Measurements from ENCODE around the gene TBPL1.
A peak's percentile ranks its signal among the peaks of the same experiment; 100 is the strongest.
"Not testable (repeated sequence)": the region's sequence is repeated elsewhere in the genome, so short reads cannot be mapped to it uniquely, and the experiment has no call there.

TBPL1 gene

GRCh38 chr6:133973109-133973971 is 20.3 kb downstream of the TBPL1 start:
- DNase-seq (ENCODE audit: low read depth in 2 of 2) = no peak

DNA sequence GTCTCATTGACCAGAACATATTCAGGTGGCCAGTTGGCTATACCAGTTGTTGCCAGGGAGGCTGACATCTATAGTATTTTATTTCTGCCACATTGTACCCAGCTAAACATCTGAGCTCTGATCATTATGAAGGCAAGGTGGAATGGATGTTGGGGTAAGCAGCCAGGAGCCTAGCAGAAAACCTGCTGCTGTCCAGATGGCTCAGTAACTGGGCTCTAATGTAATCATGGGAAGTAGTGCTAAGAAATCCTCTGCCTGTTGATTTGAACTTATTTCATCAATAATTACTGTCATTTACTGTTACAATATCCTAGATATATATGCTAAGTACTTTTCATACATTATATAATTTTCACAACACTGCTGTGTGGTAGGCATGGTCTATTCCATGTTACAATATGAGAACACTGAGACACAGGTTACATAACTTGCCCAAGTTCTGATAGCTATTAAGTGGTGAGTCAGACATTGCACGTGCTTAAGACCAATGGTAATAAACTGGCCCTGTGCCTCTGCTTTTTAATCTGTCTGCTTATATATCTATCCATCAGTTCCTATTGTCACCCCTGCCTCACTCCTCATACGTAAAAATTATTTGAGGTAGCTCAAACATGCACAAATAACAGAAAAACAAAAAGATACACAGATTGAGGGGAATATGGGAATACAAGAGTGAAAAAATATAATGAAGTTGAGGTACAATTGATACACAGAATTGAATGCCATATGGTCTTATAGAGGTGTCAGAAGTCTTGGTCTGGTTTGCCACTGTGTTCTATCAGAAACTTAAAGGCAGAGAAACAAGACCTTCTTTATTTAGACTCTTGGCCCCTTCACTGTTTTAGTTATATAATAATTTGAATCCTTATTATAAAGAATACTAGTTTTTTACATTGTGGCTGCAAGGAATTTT is 25.2 kb downstream of the TBPL1 start:
- DNase-seq (ENCODE audit: low read depth in 2 of 2) = no peak

GRCh38 chr6:133978896-133979240 is 25.8 kb downstream of the TBPL1 start:
- no peak for DNase-seq (ENCODE audit: low read depth in 2 of 2)

DNA sequence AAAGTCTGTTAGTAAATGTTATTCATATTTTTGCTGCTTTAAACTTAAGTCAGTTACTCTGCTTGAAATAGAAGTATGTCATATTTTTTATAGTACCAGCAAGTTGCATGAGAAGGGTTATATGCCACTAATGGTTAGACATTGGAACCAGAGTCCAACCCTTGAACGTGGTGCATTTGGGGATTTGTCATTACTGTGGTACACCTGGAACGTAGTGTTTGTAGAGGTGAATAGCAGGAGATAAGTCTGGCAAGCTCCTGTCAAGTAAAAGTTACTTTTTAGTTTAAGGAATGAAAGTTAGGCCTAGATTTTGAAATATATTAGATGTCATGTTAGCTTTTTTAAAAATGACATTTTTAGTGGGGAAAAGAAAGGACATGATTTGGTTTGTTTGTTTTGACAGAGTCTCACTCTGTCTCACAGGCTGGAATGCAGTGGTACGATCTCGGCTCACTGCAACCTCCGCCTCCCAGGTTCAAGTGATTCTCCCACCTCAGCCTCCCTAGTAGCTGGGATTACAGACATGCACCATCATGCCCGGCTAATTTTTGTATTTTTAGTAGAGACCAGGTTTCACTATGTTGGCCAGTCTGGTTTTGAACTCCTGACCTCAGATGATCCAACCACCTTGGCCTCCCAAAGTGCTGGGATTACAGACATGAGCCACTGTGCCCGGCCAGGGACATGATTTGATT is 26.4 kb downstream of the TBPL1 start:
- not testable (repeated sequence) for DNase-seq (ENCODE audit: low read depth in 2 of 2)

DNA sequence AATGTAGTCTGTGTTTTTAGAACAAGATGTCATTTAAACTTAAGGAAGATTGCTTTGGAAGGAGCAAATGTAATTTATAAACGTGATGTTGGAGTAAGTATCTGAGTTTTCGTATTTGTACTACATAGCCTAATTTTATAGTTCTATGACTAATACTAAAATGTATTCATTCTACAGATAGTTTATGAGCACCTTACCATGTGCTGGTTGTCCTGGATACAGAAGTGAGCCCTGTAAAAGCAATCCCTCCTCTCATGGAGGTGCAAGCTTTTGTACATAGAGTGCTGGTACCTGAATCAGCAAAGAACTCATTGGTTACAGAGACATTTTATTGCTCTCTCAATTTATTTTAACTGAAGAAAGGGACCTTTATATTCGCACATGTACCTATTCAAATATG is 27.1 kb downstream of the TBPL1 start:
- no peak for DNase-seq (ENCODE audit: low read depth in 2 of 2)

- peak in 1 of 2 donors; percentile 5 for DNase-seq (ENCODE audit: low read depth in 2 of 2)
Measured at GRCh38 chr6:133983099-133983939, 30.3 kb downstream of the TBPL1 start.

GRCh38 chr6:133985970-133986369 is 32.9 kb downstream of the TBPL1 start:
- DNase-seq (ENCODE audit: low read depth in 2 of 2) = no peak

DNA sequence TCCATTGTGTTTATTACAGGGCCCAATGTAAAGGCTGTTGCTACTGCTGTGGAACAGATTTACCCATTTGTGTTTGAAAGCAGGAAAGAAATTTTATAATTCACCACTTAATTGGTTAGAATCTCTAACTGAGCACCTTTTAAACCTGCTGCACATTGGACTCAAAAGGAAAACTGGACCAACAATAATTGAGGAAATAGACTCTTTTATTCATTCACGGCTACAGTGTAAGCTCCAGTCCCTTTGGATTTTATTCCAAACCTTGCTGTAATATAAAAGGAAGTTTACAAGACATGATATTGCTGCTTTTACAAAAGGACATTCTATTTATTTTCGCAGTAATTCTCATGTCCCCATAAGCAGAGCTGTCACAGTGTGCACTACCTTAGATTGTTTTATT is 33.9 kb downstream of the TBPL1 start:
- DNase-seq (ENCODE audit: low read depth in 2 of 2) = no peak

GRCh38 chr6:133989525-133989924 is 36.5 kb downstream of the TBPL1 start:
- DNase-seq (ENCODE audit: low read depth in 2 of 2) = no peak

DNA sequence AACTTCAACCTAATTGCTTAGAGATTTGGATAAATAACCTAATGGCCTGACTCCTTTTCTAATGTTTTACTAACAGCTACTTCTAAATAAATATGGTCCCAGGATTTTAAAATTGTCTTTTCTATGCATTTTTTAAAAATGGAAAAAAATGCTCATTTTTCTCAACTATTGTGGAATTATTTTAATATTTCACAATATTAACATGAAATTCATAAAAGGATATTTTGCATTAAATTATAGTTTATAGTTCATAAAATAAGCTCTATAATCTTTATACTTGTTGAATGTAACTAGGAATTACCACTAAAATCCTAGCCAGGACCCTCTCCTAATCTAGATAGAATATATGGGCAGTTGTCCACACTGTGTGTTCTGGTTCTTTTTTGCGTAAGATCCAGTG is 37.3 kb downstream of the TBPL1 start:
- DNase-seq (ENCODE audit: low read depth in 2 of 2) = no peak

GRCh38 chr6:133991096-133991593 is 38.1 kb downstream of the TBPL1 start:
- no peak for DNase-seq (ENCODE audit: low read depth in 2 of 2)

GRCh38 chr6:133992992-133993680 is 40.1 kb downstream of the TBPL1 start:
- no peak for DNase-seq (ENCODE audit: low read depth in 2 of 2)

DNA sequence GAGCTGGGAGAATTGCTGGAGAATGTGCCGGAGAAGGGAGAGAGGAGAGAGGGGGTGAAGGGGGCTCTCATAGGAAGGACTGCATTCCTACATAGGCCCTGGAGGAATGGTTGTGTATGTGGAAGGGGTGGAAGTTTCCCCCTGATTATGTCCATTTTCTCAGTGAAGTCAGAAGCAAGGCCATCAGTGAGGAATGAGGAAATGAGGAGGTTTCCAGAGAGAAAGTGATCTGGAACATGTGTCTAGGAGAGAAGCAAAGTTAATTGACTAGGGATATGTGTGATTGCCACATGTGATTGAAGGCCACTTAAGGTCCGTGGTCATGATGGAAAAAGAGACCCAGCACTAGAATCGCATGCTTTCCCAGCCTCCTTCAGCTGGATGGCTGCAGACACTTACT is 42.3 kb downstream of the TBPL1 start:
- DNase-seq (ENCODE audit: low read depth in 2 of 2) = no peak

GRCh38 chr6:133995758-133996157 is 42.7 kb downstream of the TBPL1 start:
- no peak for DNase-seq (ENCODE audit: low read depth in 2 of 2)

GRCh38 chr6:133997267-133997666 is 44.2 kb downstream of the TBPL1 start:
- no peak for DNase-seq (ENCODE audit: low read depth in 2 of 2)

GRCh38 chr6:133999305-133999704 is 46.3 kb downstream of the TBPL1 start:
- DNase-seq (ENCODE audit: low read depth in 2 of 2) = no peak

GRCh38 chr6:134000443-134000842 is 47.4 kb downstream of the TBPL1 start:
- DNase-seq (ENCODE audit: low read depth in 2 of 2) = no peak

DNA sequence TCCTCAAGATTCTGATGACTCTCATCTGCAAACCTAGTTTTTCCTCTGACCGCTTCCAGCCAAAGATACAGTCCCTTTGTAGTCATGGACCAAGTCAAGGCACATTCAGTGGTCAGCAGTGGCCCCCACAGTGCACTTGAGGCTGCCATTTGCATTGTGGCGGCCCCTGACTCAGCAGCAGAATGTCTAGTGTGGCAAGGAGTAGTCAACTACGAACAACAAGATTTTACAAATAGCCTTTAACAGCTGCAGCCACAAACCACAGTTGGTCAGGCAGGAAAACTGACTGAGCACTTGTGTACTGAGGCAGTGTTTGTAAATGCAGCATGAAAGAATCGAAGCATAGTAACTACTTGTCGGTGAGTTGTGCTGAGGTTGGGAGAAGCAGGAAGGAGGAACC is 49.8 kb downstream of the TBPL1 start:
- DNase-seq (ENCODE audit: low read depth in 2 of 2) = no peak

GRCh38 chr6:134003542-134003951 is 50.5 kb downstream of the TBPL1 start:
- DNase-seq (ENCODE audit: low read depth in 2 of 2) = no peak

- DNase-seq (ENCODE audit: low read depth in 2 of 2) = no peak
Measured at GRCh38 chr6:134004714-134005113, 51.7 kb downstream of the TBPL1 start.

DNA sequence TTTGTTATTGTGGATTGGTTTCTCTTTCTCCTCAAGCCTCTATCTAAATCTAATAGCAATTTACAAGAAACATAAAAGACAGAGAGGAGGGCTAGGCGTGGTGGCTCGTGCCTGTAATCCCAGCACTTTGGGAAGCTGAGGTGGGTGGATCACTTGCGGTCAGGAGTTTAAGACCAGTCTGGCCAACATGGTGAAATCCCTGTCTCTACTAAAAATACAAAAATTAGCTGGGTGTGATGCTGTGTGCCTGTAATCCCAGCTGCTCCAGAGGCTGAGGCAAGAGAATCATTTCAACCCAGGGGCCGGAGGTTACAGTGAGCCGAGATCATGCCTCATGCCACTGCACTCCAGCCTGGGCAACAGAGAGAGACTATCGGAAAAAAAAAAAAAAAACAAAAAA is 52.8 kb downstream of the TBPL1 start:
- no peak for DNase-seq (ENCODE audit: low read depth in 2 of 2)

All from stimulated activated CD4-positive, alpha-beta T cell treated with anti-CD3 and anti-CD28 coated beads, Interleukin-1b, Interleukin-23, amount 100 ng/mL, for 1 hour (primary cell).